GM21786 (cell line): ENCODE measurements around the gene CST6.
"Not testable (repeated sequence)": the region's sequence is repeated elsewhere in the genome, so short reads cannot be mapped to it uniquely, and the experiment has no call there.

Experiments
- ATAC-seq: cut with Tn5 transposase; IDR thresholded peaks from one replicate; pipeline ENCODE4 v1.9.1; 2021; ENCODE audit not compliant: unreplicated experiment

The CST6 gene

DNA sequence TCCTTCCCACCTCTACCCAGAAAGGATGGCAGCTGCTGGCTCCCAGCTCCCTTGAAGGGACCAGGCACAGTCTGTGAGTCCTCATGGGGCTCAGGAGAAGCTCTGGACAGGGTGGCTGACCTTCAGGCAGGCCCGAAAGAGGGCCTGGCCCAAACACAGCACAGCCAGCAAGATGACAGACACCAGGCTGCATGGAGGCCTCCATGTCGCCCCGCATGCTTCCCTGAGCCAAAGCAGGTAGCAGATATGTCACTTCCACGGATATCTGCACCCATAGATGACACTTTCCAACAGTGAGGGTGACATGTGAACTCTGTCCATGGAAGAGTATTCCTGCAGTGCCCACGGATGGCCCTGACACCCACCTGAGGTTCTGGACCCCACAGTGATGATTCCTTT is 28.2 kb upstream of the CST6 start:
- no peak for ATAC-seq

DNA sequence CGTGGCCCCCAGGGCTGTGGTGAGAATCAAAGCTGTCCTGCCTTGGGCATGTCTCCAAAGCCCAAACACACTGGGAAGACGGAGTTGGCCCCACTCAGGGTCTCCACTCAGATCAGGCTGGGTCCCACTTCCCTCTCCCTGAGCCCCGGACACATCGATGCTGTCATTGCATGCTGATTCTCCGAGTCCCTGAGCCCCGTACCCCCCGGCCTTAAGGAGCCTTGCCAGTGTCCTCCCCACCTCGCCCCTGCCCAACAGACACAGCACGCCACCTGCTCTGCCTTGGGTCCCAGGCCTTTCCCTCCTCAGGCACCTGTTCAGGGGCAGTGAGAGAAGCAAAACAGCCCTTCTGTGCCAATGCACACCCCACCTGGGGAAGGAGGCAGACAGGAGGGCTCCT is 24.5 kb upstream of the CST6 start:
- no peak for ATAC-seq

GRCh38 chr11:65988791-65989592 is 22.8 kb upstream of the CST6 start:
- ATAC-seq = peak; percentile 80

GRCh38 chr11:65992056-65992455 is 19.8 kb upstream of the CST6 start:
- ATAC-seq = no peak

DNA sequence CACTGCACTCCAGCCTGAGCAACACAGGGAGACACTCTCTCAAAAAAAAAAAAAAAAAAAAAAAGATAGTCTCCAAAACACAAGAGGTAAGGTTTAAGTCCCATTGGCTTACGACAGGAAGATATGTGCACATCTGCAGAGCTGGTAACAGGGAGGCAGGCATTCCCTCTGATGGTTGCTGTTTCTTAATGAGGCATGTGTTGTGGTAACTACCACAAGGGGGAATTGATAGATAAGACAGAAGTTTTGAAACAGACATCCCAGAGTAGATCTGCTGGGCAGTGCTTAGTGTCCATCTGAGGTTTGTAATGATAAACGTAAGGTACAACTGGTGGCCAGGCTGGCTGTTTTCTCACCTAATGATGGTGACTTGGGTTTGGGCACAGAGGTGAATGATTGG is 14.5 kb upstream of the CST6 start:
- ATAC-seq = no peak

GRCh38 chr11:66001942-66002647 is 9.7 kb upstream of the CST6 start, which contains the start of the genes BANF1 and EIF1AD:
Gene BANF1, plus strand, starts transcription at chr11:66002503. Its CDS starts 748 bp downstream, at chr11:66003251.
Gene EIF1AD, minus strand, starts transcription at chr11:66002157. Its CDS starts 1,768 bp downstream, at chr11:66000389.
- peak; percentile 76 for ATAC-seq

DNA sequence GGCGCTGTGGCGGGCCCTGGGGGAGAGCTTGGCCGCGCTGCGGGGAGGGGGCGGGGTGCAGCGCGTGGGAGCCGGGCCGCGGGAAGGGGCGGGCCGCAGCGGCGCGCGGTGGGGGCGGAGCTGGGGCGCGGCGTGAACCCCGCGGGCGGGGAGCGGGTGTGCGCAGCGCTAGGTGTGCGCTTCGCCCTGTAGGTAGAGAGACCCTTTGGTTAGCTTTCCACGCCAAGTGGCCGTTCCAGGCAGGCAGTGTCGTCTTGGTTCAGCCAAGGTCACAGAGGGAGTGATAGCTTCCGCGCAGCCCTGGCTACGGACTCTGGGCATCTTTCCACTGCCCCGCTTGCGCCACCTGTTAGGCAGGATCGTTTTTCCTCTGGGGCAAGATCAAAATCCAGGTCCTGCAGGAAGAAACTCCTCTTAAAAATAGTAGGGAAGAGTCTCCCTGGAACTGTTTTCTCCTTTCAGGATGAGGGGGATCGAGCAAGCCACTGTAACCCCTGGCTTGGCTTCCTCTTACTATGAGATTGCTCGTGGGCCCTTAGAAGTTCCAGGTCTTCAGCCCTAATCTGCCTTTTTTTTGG is 9.1 kb upstream of the CST6 start:
- peak; percentile 37 for ATAC-seq

DNA sequence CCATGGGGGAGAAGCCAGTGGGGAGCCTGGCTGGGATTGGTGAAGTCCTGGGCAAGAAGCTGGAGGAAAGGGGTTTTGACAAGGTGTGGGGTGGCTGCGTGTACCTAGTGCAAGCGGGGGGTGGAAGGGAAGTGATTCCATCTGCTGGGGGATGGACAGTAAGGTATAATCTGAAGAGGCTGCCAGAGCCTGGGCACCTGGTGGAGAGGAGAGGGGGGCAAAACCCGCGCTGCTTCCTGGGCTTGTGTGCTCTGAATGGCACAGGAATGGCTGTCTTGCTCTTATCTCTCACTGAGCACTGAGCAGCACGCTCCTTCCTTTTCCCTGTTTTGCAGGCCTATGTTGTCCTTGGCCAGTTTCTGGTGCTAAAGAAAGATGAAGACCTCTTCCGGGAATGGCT is 8.5 kb upstream of the CST6 start:
- ATAC-seq = no peak

DNA sequence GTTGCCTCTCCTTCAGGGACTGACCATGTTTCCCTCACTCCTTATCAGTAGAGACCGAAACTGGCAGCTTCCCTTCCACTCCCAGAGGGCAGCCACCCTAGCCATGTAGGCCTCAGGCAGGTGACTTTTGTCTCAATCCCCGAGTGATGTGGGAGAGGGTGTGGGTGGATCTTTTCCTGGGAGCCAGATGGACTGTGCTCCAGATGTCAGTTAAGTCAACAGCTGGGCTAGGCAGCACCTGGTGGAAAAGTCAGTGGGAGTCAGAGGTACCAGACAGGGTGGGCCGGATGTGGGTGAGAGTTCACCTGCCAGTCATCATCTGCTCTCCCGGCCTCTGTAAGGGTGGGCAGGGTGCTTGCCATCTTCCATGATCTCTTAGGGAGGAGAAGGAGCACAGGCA is 7.6 kb upstream of the CST6 start:
- no peak for ATAC-seq

GRCh38 chr11:66006134-66006890 is 5.5 kb upstream of the CST6 start:
- ATAC-seq = no peak

GRCh38 chr11:66006891-66007176 is 5.0 kb upstream of the CST6 start:
- ATAC-seq = no peak

GRCh38 chr11:66007201-66007634 is 4.6 kb upstream of the CST6 start:
- no peak for ATAC-seq

GRCh38 chr11:66008095-66008467 is 3.7 kb upstream of the CST6 start:
- no peak for ATAC-seq

DNA sequence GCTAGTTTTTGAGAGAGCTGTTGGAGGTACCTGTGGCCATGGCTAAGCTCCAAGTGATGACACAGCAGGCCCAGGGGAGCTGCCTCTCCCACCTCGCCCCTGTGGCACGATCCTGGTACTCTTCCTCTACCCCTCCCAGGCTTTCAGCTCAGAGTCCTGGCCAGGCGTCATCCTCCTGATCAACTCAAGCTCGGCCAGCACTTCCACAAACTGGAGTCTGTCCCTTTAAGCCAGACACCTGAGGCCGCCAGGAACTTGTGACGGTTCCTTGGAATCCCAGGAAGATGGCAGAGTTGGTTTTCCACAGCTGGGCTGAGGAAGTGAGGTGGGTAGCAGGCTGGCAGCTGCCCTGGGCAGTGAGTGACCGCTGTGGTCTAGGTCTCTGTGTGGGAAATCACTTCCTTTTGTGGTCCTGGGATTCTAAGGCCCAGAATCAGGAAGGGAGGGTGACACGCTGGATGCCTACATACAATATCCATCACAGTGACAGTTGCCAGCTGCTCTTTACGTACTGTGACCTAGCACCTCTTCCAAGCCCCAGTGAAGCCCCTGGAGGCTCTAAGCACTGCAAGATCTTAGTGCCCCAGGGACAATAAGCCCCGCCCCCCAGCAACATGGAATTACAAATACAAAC is 3.2 kb upstream of the CST6 start:
- no peak for ATAC-seq

- not testable (repeated sequence) for ATAC-seq
Observed at GRCh38 chr11:66010036-66010435, 1.8 kb upstream of the CST6 start.

DNA sequence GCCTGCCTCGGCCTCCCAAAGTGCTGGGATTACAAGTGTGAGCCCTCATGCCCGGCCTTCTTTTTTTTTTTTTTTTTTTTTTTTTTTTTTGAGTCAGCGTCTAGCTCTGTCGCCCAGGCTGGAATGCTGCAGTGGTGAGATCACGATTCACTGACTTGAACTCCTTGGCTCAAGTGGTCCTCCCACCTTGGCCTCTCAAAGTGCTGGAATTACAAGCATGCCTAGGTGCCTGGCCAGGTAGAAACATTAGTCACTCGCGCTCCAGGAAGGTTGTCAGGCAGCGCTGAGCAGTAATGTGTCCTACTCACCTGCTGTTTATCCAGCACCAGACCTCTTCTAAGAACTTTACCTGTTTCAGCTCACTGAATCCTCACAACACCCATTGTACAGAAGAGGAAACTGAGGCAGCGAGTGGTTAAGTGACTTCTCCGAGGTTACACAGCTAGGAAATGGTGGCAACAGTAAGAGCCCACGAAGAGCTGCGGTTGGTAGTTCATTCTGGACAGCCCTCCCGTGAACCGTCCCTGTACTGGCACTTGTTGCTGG is 496 bp upstream of the CST6 start:
- no peak for ATAC-seq

GRCh38 chr11:66012371-66012945 is 650 bp downstream of the CST6 start:
- no peak for ATAC-seq

- ATAC-seq = no peak
Observed at GRCh38 chr11:66012946-66013761, 1.3 kb downstream of the CST6 start.

DNA sequence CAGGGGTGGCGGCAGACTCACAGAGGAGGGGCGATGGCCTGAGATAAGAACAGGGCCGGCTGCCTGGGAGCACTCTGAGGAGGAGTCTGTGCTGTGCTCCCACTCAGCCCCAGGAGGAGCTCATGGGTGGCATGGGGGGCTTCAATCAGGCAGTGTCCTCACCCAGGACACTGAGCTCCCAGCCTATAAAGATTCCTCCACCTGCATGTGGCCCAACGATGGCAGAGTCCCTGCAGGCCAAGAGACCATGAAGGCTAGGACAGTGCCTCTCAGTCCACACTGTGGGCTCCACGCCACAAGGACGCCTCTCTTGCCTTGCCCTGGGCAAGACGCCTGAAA is 1.9 kb downstream of the CST6 start:
- ATAC-seq = no peak
